ENCODE results near the gene TMPRSS15. TPM values are rescaled to one million over a fixed set of nuclear protein-coding genes. Genes with fewer than 3 reads are reported as not detected.
A peak's percentile ranks its signal among the peaks of the same experiment; 100 is the strongest.

The TMPRSS15 gene
- total and polyA plus RNA-seq, 11 donors, result not detected

GRCh38 chr21:18265944-18266343, 137.6 kb downstream of the TMPRSS15 start:
- intact Hi-C loops (cut with DNase I), result loop anchor here in 1 of 10 donors (10.0 kb wide), 1 partner anchor 221 kb away; no protein-coding TSS in a partner anchor
- TF ChIP-seq CTCF (IDR thresholded peaks at IDR 0.05), result peak in 4 of 12 donors; percentile 10 to 24 (median 18)
- no peak for TF ChIP-seq POLR2A (IDR thresholded peaks at IDR 0.05)

GRCh38 chr21:18253799-18254198, 149.8 kb downstream of the TMPRSS15 start:
- WGBS, 4 donors, result 75 to 85% (median 79%) methylated on average over 2 of the region's 2 CpGs
- no peaks in the 10 kb centered on the region for H3K4me1 ChIP-seq
- no peaks in the 10 kb centered on the region for H3K27me3 ChIP-seq
- TF ChIP-seq POLR2A (IDR thresholded peaks at IDR 0.05) (no peak), CTCF (IDR thresholded peaks at IDR 0.05) (no peak)
- H3K27ac ChIP-seq, result no peak overlapping the region
- DNase-seq, result no peak
- no peaks in the 10 kb centered on the region for H3K36me3 ChIP-seq
- H3K9me3 ChIP-seq, result no peaks in the 10 kb centered on the region
- H3K4me3 ChIP-seq, result no peak overlapping the region
- no peak for ATAC-seq
- intact Hi-C loops (cut with DNase I), result no loop called here

More at GRCh38 chr21:18265944-18266343, 137.6 kb downstream of the TMPRSS15 start:
- Histone ChIP-seq H3K36me3 (no peaks in the 10 kb centered on the region), H3K4me3 (no peak overlapping the region), H3K27me3 (no peaks in the 10 kb centered on the region), H3K4me1 (no peaks in the 10 kb centered on the region), H3K27ac (no peak overlapping the region), H3K9me3 (no peaks in the 10 kb centered on the region)
- 79 to 91% (median 85%) methylated on average over 2 of the region's 2 CpGs for WGBS, 4 donors
- DNase-seq, result no peak
- no peak for ATAC-seq

GRCh38 chr21:18253221-18253620, 150.4 kb downstream of the TMPRSS15 start:
- Histone ChIP-seq H3K36me3 (no peaks in the 10 kb centered on the region), H3K27me3 (no peaks in the 10 kb centered on the region), H3K27ac (no peak overlapping the region), H3K4me3 (no peak overlapping the region), H3K4me1 (no peaks in the 10 kb centered on the region), H3K9me3 (no peaks in the 10 kb centered on the region)
- WGBS, 4 donors, result 52 to 68% (median 60%) methylated on average over 2 of the region's 2 CpGs
- no peak for TF ChIP-seq POLR2A (IDR thresholded peaks at IDR 0.05)
- TF ChIP-seq CTCF (IDR thresholded peaks at IDR 0.05), result no peak
- DNase-seq (no peak), ATAC-seq (no peak)
- intact Hi-C loops (cut with DNase I), result no loop called here

- Histone ChIP-seq H3K36me3 (no peaks in the 10 kb centered on the region), H3K4me1 (no peaks in the 10 kb centered on the region), H3K9me3 (no peaks in the 10 kb centered on the region), H3K4me3 (no peak overlapping the region), H3K27ac (no peak overlapping the region), H3K27me3 (no peaks in the 10 kb centered on the region)
- peak in 1 of 5 donors; percentile 22 for DNase-seq
- ATAC-seq, result no peak
- intact Hi-C loops (cut with DNase I), result no loop called here
- TF ChIP-seq POLR2A (IDR thresholded peaks at IDR 0.05) (no peak), CTCF (IDR thresholded peaks at IDR 0.05) (no peak)
- 43 to 59% (median 54%) methylated on average over 5 of the region's 5 CpGs for WGBS, 4 donors
These were observed 150.9 kb downstream of the TMPRSS15 start for GRCh38 chr21:18252680-18253079.

All from heart left ventricle (tissue), 16 donors.